Stomach (tissue), 9 donors: ENCODE measurements around the gene USP7. TPM values are rescaled to one million over a fixed set of nuclear protein-coding genes. Genes with fewer than 3 reads are reported as not detected.

ENCODE experiments used
- DNase-seq, 2 donors: peaks; one replicate each; pipeline versions ENCODE4 v3.0.0 to v3.0.0-alpha.2; 2013 to 2019
- H3K27ac ChIP-seq, 5 donors: fragments of 200-600 bp in 4 of 5; sonication (generic) in 4 of 5; one replicate each; pipeline ENCODE4 v1.5.1; 2013 to 2019; ENCODE audit warnings: mild to moderate bottlenecking in 1 of 5, moderate library complexity in 1 of 5
- H3K27me3 ChIP-seq, 3 donors: fragments of 200-600 bp; sonication (generic); one replicate each; pipeline ENCODE4 v1.5.1; 2017 to 2019; ENCODE audit warnings: mixed run types in 1 of 3
- H3K36me3 ChIP-seq, 4 donors: fragments of 200-600 bp; sonication (generic); 1 replicate in 3 of 4; 2 replicates in 1 of 4; pipeline ENCODE4 v1.5.1; 2016 to 2019
- H3K4me1 ChIP-seq, 4 donors: fragments of 200-600 bp; sonication (generic); one replicate each; pipeline ENCODE4 v1.5.1; 2016 to 2019
- H3K4me3 ChIP-seq, 4 donors: fragments of 200-600 bp; sonication (generic) in 3 of 4; one replicate each; pipeline ENCODE4 v1.5.1; 2016 to 2019; ENCODE audit warnings: mild to moderate bottlenecking in 1 of 4
- H3K9me3 ChIP-seq, 4 donors: fragments of 200-600 bp; sonication (generic); one replicate each; pipeline ENCODE4 v1.5.1; 2016 to 2019
- EP300 ChIP-seq: sonication (generic); formaldehyde crosslinking; IDR thresholded peaks from one replicate; pipeline ENCODE4 v1.6.1; 2017; ENCODE audit warnings: antibody characterized with exemption
- POLR2A ChIP-seq, 4 donors: fragments of 450-650 bp; IDR thresholded peaks; one replicate each; pipeline ENCODE4 v1.6.1; 2016; ENCODE audit warnings: antibody characterized with exemption in 4 of 4, control low read depth in 2 of 4, mild to moderate bottlenecking in 1 of 4, moderate library complexity in 1 of 4
- POLR2AphosphoS5 ChIP-seq, 3 donors: sonication (generic); formaldehyde crosslinking; IDR thresholded peaks; one replicate each; pipeline ENCODE4 v1.6.1; 2016; ENCODE audit warnings: antibody characterized with exemption in 3 of 3
- WGBS, 5 donors: extraction: QIAGEN DNeasy Blood & Tissue Kit in 3 of 5; methylation state at CpG; one replicate each; pipeline versions ENCODE4 v1.1.5 to v1.1.7; 2013 to 2018; 5-methylcytosine and 5-hydroxymethylcytosine counted together
- intact Hi-C: fragments of 100-400 bp; cut with DNase I; formaldehyde crosslinking; loops from one replicate; pipeline ENCODE4 v1.15.1; 2023; ENCODE audit warnings: low total_unique reads
- polyA plus RNA-seq, 3 donors: library from polyadenylated mRNA; stranded (reverse); fragments of 200-250 nt; gene quantifications; one replicate each; pipeline ENCODE4 v1.2.3, GENCODE V29; 2013
- total RNA-seq, 5 donors: library from RNA; depleted of rRNA; stranded (reverse); fragments of >200 nt; gene quantifications; one replicate each; pipeline versions ENCODE4 v1.1.0 to v1.2.3, GENCODE V29; 2014 to 2016
- TF ChIP-seq, protein P1 (sequence below), 7 experiments: fragments of 450-650 bp in 4 of 7; fragments of 200-600 bp in 3 of 7; sonication (generic) in 3 of 7; IDR thresholded peaks; one replicate each; pipeline ENCODE4 v1.5.1; 2016 to 2019; ENCODE audit warnings: antibody characterized with exemption in 7 of 7, control low read depth in 2 of 7, mild to moderate bottlenecking in 1 of 7
- donor health status: healthy with polysubstance abuse.
- donor health status: Bipolar disorder and iron deficiency.
- donor health status: healthy.

Gene USP7
- total and polyA plus RNA-seq, 8 donors, result 19.3 to 171 (median 58.0) TPM

DNA sequence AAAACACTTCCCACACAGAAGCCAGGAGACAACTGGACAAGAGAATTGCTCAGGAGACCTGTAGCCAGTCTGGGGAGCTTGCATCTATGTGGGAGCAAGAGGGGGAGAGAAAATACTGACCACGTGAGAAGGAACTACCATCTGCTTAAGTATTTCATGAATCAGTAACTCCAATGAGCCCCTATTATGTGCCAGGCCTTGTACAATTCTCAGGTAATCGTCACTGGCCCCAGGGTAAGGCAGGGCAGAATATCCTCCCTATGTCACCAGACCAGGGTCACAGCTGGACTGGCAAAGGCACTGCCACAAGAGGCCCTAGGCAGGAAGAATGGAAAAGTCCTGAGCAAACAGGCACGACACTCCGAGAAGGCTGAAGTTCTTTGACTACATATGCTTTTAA lies 25.9 kb downstream of the USP7 start:
- no peaks in the 10 kb centered on the region for H3K36me3 ChIP-seq
- 27 to 49% (median 37%) methylated on average over 4 of the region's 4 CpGs for WGBS, 5 donors
- no peaks in the 10 kb centered on the region for H3K9me3 ChIP-seq
- DNase-seq, result no peak
- no peak for TF ChIP-seq EP300
- no peak for TF ChIP-seq POLR2A (IDR thresholded peaks at IDR 0.05)
- TF ChIP-seq, protein P1, sequence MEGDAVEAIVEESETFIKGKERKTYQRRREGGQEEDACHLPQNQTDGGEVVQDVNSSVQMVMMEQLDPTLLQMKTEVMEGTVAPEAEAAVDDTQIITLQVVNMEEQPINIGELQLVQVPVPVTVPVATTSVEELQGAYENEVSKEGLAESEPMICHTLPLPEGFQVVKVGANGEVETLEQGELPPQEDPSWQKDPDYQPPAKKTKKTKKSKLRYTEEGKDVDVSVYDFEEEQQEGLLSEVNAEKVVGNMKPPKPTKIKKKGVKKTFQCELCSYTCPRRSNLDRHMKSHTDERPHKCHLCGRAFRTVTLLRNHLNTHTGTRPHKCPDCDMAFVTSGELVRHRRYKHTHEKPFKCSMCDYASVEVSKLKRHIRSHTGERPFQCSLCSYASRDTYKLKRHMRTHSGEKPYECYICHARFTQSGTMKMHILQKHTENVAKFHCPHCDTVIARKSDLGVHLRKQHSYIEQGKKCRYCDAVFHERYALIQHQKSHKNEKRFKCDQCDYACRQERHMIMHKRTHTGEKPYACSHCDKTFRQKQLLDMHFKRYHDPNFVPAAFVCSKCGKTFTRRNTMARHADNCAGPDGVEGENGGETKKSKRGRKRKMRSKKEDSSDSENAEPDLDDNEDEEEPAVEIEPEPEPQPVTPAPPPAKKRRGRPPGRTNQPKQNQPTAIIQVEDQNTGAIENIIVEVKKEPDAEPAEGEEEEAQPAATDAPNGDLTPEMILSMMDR (IDR thresholded peaks at IDR 0.05), result no peak
- TF ChIP-seq POLR2AphosphoS5 (IDR thresholded peaks at IDR 0.05), result no peak
- H3K4me1 ChIP-seq, result peaks cover 24 to 90% (median 78%) of the 10 kb centered on the region in 4 donors
- intact Hi-C loops, result no loop called here
- H3K4me3 ChIP-seq, result no peak overlapping the region
- H3K27ac ChIP-seq, result peak overlapping the region in 1 of 5 donors; percentile 7
- no peaks in the 10 kb centered on the region for H3K27me3 ChIP-seq

DNA sequence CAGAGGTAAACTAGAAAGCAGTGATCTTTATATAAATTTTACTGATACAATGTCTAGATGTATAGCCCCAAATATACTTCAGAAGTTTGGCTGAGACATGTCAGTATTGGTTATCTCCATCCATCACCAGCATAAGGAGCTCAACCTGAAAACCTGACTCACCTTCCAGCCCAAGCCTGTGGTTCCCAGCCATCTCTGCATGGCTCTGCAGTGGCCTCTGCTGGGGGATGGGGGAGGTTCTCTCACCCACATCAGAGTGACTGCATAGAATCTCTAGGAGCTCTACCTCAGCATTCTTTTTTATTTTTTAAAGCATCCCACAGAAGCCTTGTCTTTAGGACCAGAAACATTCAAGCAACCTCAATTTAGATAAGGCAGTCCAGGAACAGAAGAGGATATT lies 27.3 kb downstream of the USP7 start:
- Histone ChIP-seq H3K9me3 (no peaks in the 10 kb centered on the region), H3K27ac (no peak overlapping the region), H3K27me3 (no peaks in the 10 kb centered on the region), H3K4me3 (no peak overlapping the region), H3K36me3 (no peaks in the 10 kb centered on the region), H3K4me1 (peaks cover 12 to 85% (median 71%) of the 10 kb centered on the region in 4 donors)
- TF ChIP-seq POLR2AphosphoS5 (IDR thresholded peaks at IDR 0.05), result no peak
- TF ChIP-seq, protein P1 (IDR thresholded peaks at IDR 0.05), result peak in 3 of 7 experiments; percentile 30 to 44 (median 33)
- peak; percentile 59 to 76 for DNase-seq
- intact Hi-C loops, result no loop called here

GRCh38 chr16:8935989-8936388 lies 27.7 kb downstream of the USP7 start:
- DNase-seq, result no peak
- Histone ChIP-seq H3K4me3 (no peak overlapping the region), H3K36me3 (no peaks in the 10 kb centered on the region), H3K9me3 (no peaks in the 10 kb centered on the region), H3K27me3 (no peaks in the 10 kb centered on the region), H3K4me1 (peaks cover 12 to 85% (median 69%) of the 10 kb centered on the region in 4 donors), H3K27ac (no peak overlapping the region)
- intact Hi-C loops, result no loop called here
- TF ChIP-seq EP300 (no peak), POLR2A (IDR thresholded peaks at IDR 0.05) (no peak), POLR2AphosphoS5 (IDR thresholded peaks at IDR 0.05) (no peak)
- TF ChIP-seq, protein P1 (IDR thresholded peaks at IDR 0.05), result no peak
- 78 to 87% (median 82%) methylated on average over 9 of the region's 9 CpGs for WGBS, 5 donors

- WGBS, 5 donors, result 75 to 82% (median 79%) methylated on average over 5 to 6 of the region's 6 CpGs
- H3K4me1 ChIP-seq, result peaks cover 8 to 74% (median 59%) of the 10 kb centered on the region in 4 donors
Observed at GRCh38 chr16:8934601-8935000, 29.1 kb downstream of the USP7 start.

More at GRCh38 chr16:8934601-8935000, 29.1 kb downstream of the USP7 start:
- DNase-seq, result no peak
- Histone ChIP-seq H3K4me3 (no peak overlapping the region), H3K36me3 (peaks cover 3 to 7% (median 6%) of the 10 kb centered on the region in 4 donors), H3K27ac (no peak overlapping the region), H3K27me3 (no peaks in the 10 kb centered on the region), H3K9me3 (no peaks in the 10 kb centered on the region)
- TF ChIP-seq POLR2AphosphoS5 (IDR thresholded peaks at IDR 0.05) (no peak), EP300 (no peak), POLR2A (IDR thresholded peaks at IDR 0.05) (no peak)
- TF ChIP-seq, protein P1 (IDR thresholded peaks at IDR 0.05), result no peak
- intact Hi-C loops, result no loop called here
